ENCODE results near the gene CD300LF.

The CD300LF gene

GRCh38 chr17:74745548-74746177 is 32.9 kb upstream of the CD300LF start:
- DNase-seq = no peak

- DNase-seq = peak; percentile 68 to 83 (median 75)
These were observed 32.2 kb upstream of the CD300LF start for GRCh38 chr17:74744714-74745547.

- no peak for DNase-seq
These were observed 31.6 kb upstream of the CD300LF start for GRCh38 chr17:74744349-74744713.

GRCh38 chr17:74743755-74744154 is 31.0 kb upstream of the CD300LF start:
- no peak for DNase-seq

- no peak for DNase-seq
These were observed 30.3 kb upstream of the CD300LF start for GRCh38 chr17:74742978-74743545.

GRCh38 chr17:74742153-74742515 is 29.4 kb upstream of the CD300LF start:
- peak in 2 of 5 experiments; percentile 64 to 94 for DNase-seq

GRCh38 chr17:74740641-74741387 is 28.1 kb upstream of the CD300LF start:
- no peak for DNase-seq

GRCh38 chr17:74740173-74740572 is 27.4 kb upstream of the CD300LF start:
- no peak for DNase-seq

- DNase-seq = peak in 2 of 5 experiments; percentile 38 to 63
These were observed 26.6 kb upstream of the CD300LF start for GRCh38 chr17:74739227-74739831.

- peak; percentile 25 to 98 (median 62) for DNase-seq
These were observed 25.6 kb upstream of the CD300LF start for GRCh38 chr17:74738051-74738996.

- DNase-seq = peak in 3 of 5 experiments; percentile 36 to 71 (median 36)
These were observed 24.8 kb upstream of the CD300LF start for GRCh38 chr17:74737299-74738050.

- peak in 3 of 5 experiments; percentile 27 to 69 (median 35) for DNase-seq
These were observed 24.0 kb upstream of the CD300LF start, which contains the start of gene RAB37 for GRCh38 chr17:74736513-74737298. Gene RAB37 (plus strand): TSS chr17:74737256. CDS start chr17:74737273, 17 bp downstream.

- no peak for DNase-seq
These were observed 21.5 kb upstream of the CD300LF start for GRCh38 chr17:74734256-74734655.

GRCh38 chr17:74733365-74734122 is 20.8 kb upstream of the CD300LF start:
- peak in 2 of 5 experiments; percentile 41 to 69 for DNase-seq

GRCh38 chr17:74732042-74732867 is 19.5 kb upstream of the CD300LF start:
- no peak for DNase-seq

GRCh38 chr17:74731347-74731605 is 18.6 kb upstream of the CD300LF start:
- DNase-seq = no peak

GRCh38 chr17:74730491-74731346 is 18.0 kb upstream of the CD300LF start:
- peak in 2 of 5 experiments; percentile 84 to 88 for DNase-seq

Data from T-helper 2 cell (primary cell).